Adrenal gland (tissue), 12 donors: ENCODE data around the gene CHMP2B. TPM values are rescaled to one million over a fixed set of nuclear protein-coding genes. Genes with fewer than 3 reads are reported as not detected.

Experiments used
- DNase-seq, 7 donors: peaks; one replicate each; pipeline ENCODE4 v3.0.0-alpha.2; 2019 to 2020
- H3K27ac ChIP-seq, 5 donors: fragments of 200-600 bp; sonication (generic) in 4 of 5; 1 replicate in 3 of 5; 2 replicates in 2 of 5; pipeline versions ENCODE4 v1.5.1 to v1.8.0; 2016 to 2020; ENCODE audit warnings: mild to moderate bottlenecking in 1 of 5
- H3K27me3 ChIP-seq: fragments of 200-600 bp; 2 replicates; pipeline ENCODE4 v1.8.0; 2021
- H3K36me3 ChIP-seq, 2 donors: fragments of 200-600 bp; replicated peaks in 1 of 2; 1 replicate in 1 of 2; 2 replicates in 1 of 2; pipeline versions ENCODE4 v1.5.1 to v1.8.0; 2018 to 2022
- H3K4me1 ChIP-seq, 2 donors: fragments of 200-600 bp; replicated peaks in 1 of 2; 1 replicate in 1 of 2; 2 replicates in 1 of 2; pipeline versions ENCODE4 v1.5.1 to v1.8.0; 2018 to 2021
- H3K4me3 ChIP-seq, 4 donors: fragments of 200-600 bp; sonication (generic) in 3 of 4; one replicate each; pipeline ENCODE4 v1.5.1; 2016 to 2018
- H3K9me3 ChIP-seq, 3 donors: fragments of 200-600 bp; sonication (generic) in 1 of 3; replicated peaks in 1 of 3; 1 replicate in 2 of 3; 2 replicates in 1 of 3; pipeline versions ENCODE4 v1.5.1 to v1.8.0; 2016 to 2021
- POLR2A ChIP-seq, 2 donors: fragments of 450-650 bp; IDR thresholded peaks; one replicate each; pipeline ENCODE4 v1.6.1; 2017; ENCODE audit warnings: antibody characterized with exemption in 2 of 2, mild to moderate bottlenecking in 2 of 2, moderate library complexity in 1 of 2
- WGBS, 4 donors: extraction: QIAGEN DNeasy Blood & Tissue Kit in 2 of 4; methylation state at CpG; one replicate each; pipeline versions ENCODE4 v1.1.5 to v1.1.7; 2013 to 2017; 5-methylcytosine and 5-hydroxymethylcytosine counted together
- intact Hi-C, 2 donors: fragments of 100-400 bp; cut with DNase I; formaldehyde crosslinking; loops; one replicate each; pipeline versions ENCODE4 v1.14.1 to v1.15.0; 2022 to 2023
- polyA plus RNA-seq, 3 donors: library from polyadenylated mRNA; stranded (reverse); fragments of 200-250 nt in 2 of 3; fragments of 350-450 nt in 1 of 3; fragmentation: Illumina TruSeq in 1 of 3; extraction: RNeasy Lipid Tissue Mini Kit (QIAGEN cat#74804) in 1 of 3; gene quantifications; one replicate each; pipeline ENCODE4 v1.2.3, GENCODE V29; 2013 to 2014
- total RNA-seq, 9 donors: library from RNA; depleted of rRNA in 4 of 9; stranded (reverse); fragments of >200 nt in 4 of 9; fragments of 120-200 nt in 1 of 9; fragmentation: NEBNext Ultra II Directional in 1 of 9; extraction: Animal tissue kit (Norgen Biotek cat#: 25700) in 1 of 9; gene quantifications; one replicate each; pipeline versions ENCODE4 v1.1.0 to v1.2.4, GENCODE V29; 2013 to 2023
- TF ChIP-seq, protein P1 (sequence below), 6 experiments: fragments of 450-650 bp in 4 of 6; fragments of 200-600 bp in 2 of 6; sonication (generic) in 1 of 6; IDR thresholded peaks; 1 replicate in 5 of 6; 2 replicates in 1 of 6; pipeline versions ENCODE4 v1.5.1 to v1.8.0; 2016 to 2021; ENCODE audit warnings: antibody characterized with exemption in 6 of 6, mild to moderate bottlenecking in 2 of 6, moderate library complexity in 1 of 6
- donor health status: healthy with polysubstance abuse.
- donor health status: Bipolar disorder and iron deficiency.
- donor health status: DM: yes; HTN: yes; CAD: no.
- donor health status: DM: no; HTN: no; CAD: no.
- donor health status: DM: no; HTN: no; CAD: no.
- donor health status: DM: yes; HTN: yes; CAD: no.

The CHMP2B gene
- total and polyA plus RNA-seq, 12 donors: 10.0 to 50.3 (median 28.4) TPM

DNA sequence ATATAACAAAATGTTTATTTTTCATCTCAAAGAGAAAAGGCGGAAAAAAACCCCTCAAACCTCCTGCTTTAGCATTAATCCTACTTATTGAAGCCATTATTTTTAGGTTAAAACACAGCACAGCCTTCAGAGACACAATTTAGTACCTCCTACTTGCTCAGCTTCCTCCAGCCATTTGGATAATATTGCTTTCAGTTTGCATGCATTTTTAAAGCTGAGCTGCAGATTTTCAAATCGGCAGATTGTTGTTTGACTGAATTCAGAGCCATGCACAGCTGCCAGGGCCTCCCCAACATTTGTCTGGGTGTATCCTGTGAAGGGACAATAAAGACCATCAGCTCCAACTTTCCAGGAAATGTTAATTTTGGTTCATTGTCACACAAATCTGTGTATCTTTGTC is 34.8 kb downstream of the CHMP2B start:
- no peak overlapping the region for H3K4me3 ChIP-seq

DNA sequence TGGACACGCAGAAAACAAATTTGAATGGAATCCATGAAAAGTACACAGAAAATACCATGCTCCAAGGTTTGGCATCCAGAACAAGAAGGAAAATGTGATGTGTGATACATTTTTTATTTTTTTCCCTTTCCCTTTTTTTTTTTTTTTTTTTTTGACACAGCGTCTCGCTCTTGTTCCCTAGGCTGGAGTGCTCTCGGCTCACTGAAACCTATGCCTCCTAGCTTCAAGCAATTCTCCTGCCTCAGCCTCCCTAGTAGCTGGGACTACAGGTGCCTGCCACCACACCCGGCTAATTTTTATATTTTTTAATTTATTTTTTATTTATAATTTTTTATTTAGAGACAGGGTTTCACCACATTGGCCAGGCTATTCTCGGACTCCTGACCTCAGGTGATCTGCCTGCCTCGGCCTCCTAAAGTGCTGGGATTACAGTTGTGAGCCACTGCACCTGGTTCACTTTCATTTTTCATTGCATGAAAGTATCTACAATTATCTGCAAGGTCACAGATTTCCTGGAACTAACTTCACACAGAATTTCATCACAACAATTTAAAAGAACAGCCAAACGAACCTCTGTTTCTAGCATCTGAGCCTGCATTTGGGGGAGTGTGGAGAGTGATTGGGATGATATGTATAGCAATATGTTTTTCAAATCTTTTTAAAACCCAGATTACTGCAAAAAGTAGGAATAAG is 41.0 kb downstream of the CHMP2B start:
- TF ChIP-seq, protein P1, sequence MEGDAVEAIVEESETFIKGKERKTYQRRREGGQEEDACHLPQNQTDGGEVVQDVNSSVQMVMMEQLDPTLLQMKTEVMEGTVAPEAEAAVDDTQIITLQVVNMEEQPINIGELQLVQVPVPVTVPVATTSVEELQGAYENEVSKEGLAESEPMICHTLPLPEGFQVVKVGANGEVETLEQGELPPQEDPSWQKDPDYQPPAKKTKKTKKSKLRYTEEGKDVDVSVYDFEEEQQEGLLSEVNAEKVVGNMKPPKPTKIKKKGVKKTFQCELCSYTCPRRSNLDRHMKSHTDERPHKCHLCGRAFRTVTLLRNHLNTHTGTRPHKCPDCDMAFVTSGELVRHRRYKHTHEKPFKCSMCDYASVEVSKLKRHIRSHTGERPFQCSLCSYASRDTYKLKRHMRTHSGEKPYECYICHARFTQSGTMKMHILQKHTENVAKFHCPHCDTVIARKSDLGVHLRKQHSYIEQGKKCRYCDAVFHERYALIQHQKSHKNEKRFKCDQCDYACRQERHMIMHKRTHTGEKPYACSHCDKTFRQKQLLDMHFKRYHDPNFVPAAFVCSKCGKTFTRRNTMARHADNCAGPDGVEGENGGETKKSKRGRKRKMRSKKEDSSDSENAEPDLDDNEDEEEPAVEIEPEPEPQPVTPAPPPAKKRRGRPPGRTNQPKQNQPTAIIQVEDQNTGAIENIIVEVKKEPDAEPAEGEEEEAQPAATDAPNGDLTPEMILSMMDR (IDR thresholded peaks at IDR 0.05): no peak
- no peak for TF ChIP-seq POLR2A (IDR thresholded peaks at IDR 0.05)
- no peaks in the 10 kb centered on the region for H3K36me3 ChIP-seq
- no peak overlapping the region for H3K27ac ChIP-seq
- no peaks in the 10 kb centered on the region for H3K9me3 ChIP-seq
- 67 to 79% (median 75%) methylated on average over 8 of the region's 8 CpGs for WGBS, 4 donors
- no peaks in the 10 kb centered on the region for H3K27me3 ChIP-seq
- no peak overlapping the region for H3K4me3 ChIP-seq
- intact Hi-C loops: no loop called here
- DNase-seq: peak in 2 of 7 donors; percentile 11 to 31
- H3K4me1 ChIP-seq: no peaks in the 10 kb centered on the region

More for the DNA sequence above, 34.8 kb downstream of the CHMP2B start:
- no peaks in the 10 kb centered on the region for H3K36me3 ChIP-seq
- H3K27me3 ChIP-seq: no peaks in the 10 kb centered on the region
- no peak overlapping the region for H3K27ac ChIP-seq
- no peak for DNase-seq
- intact Hi-C loops: no loop called here
- TF ChIP-seq, protein P1 (IDR thresholded peaks at IDR 0.05): no peak
- no peak for TF ChIP-seq POLR2A (IDR thresholded peaks at IDR 0.05)
- 69 to 78% (median 74%) methylated on average over 2 of the region's 2 CpGs for WGBS, 4 donors
- H3K9me3 ChIP-seq: no peaks in the 10 kb centered on the region
- no peaks in the 10 kb centered on the region for H3K4me1 ChIP-seq

GRCh38 chr3:87268646-87269211 is 41.6 kb downstream of the CHMP2B start:
- Histone ChIP-seq H3K27ac (no peak overlapping the region), H3K36me3 (no peaks in the 10 kb centered on the region), H3K4me3 (no peak overlapping the region), H3K9me3 (no peaks in the 10 kb centered on the region), H3K27me3 (no peaks in the 10 kb centered on the region), H3K4me1 (no peaks in the 10 kb centered on the region)
- TF ChIP-seq POLR2A (IDR thresholded peaks at IDR 0.05): no peak
- TF ChIP-seq, protein P1 (IDR thresholded peaks at IDR 0.05): no peak
- WGBS, 4 donors: 74 to 89% (median 84%) methylated on average over 4 of the region's 4 CpGs
- intact Hi-C loops: no loop called here
- no peak for DNase-seq

DNA sequence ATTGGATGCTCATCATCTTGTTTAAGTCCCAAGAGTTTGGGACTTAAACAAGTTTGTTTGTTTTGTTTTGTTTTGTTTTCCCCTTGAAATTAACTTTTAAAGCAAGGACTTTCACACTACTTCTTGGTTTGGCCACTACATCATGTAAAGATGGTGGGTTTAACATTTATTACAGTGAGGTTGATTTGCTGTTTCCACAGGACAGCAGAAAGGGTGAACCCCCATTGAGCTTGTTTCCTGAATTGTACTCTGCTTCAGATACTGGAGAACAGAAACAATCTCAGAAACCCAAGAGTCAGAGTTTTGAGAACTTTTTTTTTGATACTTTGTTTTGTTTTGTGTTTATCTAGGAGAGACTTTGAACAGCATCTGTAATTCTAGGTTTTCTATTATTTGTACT is 42.6 kb downstream of the CHMP2B start:
- no peak for DNase-seq
- Histone ChIP-seq H3K4me3 (no peak overlapping the region), H3K36me3 (no peaks in the 10 kb centered on the region), H3K9me3 (no peaks in the 10 kb centered on the region), H3K27me3 (no peaks in the 10 kb centered on the region), H3K27ac (no peak overlapping the region), H3K4me1 (no peaks in the 10 kb centered on the region)
- intact Hi-C loops: no loop called here
- TF ChIP-seq POLR2A (IDR thresholded peaks at IDR 0.05): no peak
- TF ChIP-seq, protein P1 (IDR thresholded peaks at IDR 0.05): no peak
